Duodenal mucosa (tissue), 2 donors: Measurements from ENCODE around the gene MTA1.

ENCODE experiments used
- H3K27ac ChIP-seq: one replicate; pipeline ENCODE4 v1.7.0; 2013; ENCODE audit warnings: low read depth, low read length
- H3K27me3 ChIP-seq, 2 donors: one replicate each; pipeline ENCODE4 v1.7.0; 2013; ENCODE audit warnings: low read length in 2 of 2, control low read depth in 1 of 2; ENCODE audit not compliant: insufficient read depth in 2 of 2, control insufficient read depth in 1 of 2
- H3K36me3 ChIP-seq, 2 donors: one replicate each; pipeline ENCODE4 v1.7.0; 2013; ENCODE audit warnings: low read length in 2 of 2, control low read depth in 1 of 2; ENCODE audit not compliant: insufficient read depth in 2 of 2, control insufficient read depth in 1 of 2
- H3K4me1 ChIP-seq, 2 donors: one replicate each; pipeline ENCODE4 v1.7.0; 2013; ENCODE audit warnings: low read length in 2 of 2, control low read depth in 1 of 2; ENCODE audit not compliant: insufficient read depth in 2 of 2, control insufficient read depth in 1 of 2
- H3K4me3 ChIP-seq, 2 donors: one replicate each; pipeline ENCODE4 v1.7.0; 2013; ENCODE audit warnings: low read length in 2 of 2, low read depth in 1 of 2
- H3K9ac ChIP-seq, 2 donors: one replicate each; pipeline ENCODE4 v1.7.0; 2013; ENCODE audit warnings: low read length in 2 of 2, low read depth in 1 of 2
- H3K9me3 ChIP-seq, 2 donors: one replicate each; pipeline ENCODE4 v1.7.0; 2013; ENCODE audit warnings: low read length in 2 of 2, control low read depth in 1 of 2; ENCODE audit not compliant: control insufficient read depth in 1 of 2

MTA1 gene

DNA sequence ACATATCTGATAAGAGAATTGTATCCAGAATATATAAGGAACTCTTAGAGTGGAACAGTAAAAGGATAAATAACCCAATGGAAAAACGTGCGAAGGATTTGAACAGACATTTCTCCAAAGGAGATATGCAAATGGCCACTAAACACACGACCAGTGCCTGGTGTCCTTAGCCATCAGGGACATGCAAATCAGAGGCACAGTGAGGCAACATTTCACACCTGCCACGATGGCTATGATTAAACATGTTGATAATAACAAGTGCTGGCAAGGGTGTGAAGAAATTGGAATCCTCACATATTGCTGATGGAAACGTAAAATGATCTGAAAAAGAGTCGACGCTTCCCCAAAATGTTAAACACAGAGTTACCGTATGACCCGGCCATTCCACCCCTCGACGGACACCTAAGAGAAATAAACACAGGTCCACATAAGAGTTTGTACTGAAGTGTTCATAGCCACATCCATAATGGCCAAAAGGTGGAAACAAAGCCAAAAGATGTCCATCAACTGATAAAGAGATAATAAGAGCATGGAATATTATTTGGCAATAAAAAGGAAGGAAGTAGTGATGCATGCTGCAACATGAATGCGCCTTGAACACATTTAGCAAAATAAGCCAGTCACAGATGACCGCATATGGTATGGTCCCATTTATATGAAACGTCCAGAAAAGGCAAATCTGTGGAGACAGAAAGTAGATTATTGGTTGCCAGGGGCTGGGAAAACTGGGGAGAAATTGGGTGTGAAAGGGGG lies 100.5 kb downstream of the MTA1 start:
- Histone ChIP-seq H3K27ac (no peak overlapping the region), H3K9me3 (no peaks in the 10 kb centered on the region), H3K36me3 (no peaks in the 10 kb centered on the region), H3K27me3 (peaks cover 3 to 11% of the 10 kb centered on the region in 2 donors), H3K4me1 (no peaks in the 10 kb centered on the region), H3K4me3 (no peak overlapping the region), H3K9ac (no peak overlapping the region)
